Measurements from ENCODE around the gene HS1BP3. TPM values are rescaled to one million over a fixed set of nuclear protein-coding genes. Genes with fewer than 3 reads are reported as not detected.

Gene HS1BP3
- total RNA-seq, 1 experiment from 2014 or later = 26.4 TPM

DNA sequence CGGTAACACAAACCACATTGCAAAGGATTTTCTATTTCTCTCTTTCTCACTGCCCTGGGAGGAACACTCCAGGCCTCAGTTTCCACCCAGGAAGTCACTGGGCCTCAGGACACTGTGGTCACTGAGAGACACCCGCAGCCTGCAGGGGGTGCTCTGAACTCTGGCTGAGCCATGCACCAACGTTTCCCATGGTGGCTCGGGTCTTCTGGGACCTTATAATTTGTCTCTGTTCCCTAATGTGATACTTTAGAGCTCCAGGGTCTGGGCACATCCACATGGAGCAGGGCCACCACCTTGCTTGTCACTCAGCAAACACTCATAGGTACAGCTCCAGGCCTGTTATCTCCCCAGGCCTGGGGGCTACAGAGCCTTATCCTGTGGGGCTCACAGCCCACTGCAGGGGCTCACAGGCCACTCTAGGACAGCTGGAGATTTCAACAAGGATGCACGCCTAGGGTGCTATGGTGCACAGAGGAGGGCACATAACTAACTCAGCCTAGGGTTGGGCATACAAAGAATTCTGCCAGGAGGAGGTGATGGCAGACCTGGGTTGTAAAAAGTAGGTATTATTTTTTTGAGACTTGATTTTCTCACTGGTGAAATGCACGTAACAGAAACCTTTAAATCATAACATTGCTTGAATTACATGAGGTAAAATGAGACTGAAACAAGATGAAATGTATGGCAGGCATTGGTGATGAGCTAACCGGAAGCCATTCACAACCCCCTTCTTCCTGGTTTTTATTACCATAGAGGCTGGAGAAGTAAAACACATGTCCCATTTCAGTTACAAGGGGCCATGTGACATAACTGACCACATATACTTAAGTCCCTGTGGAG lies 3.0 kb upstream of the HS1BP3 start:
- H3K36me3 Mint-ChIP-seq (ENCODE audit: insufficient read depth, unreplicated experiment) = peaks cover 20% of the 10 kb centered on the region
- BruUV-seq (replicated peaks) = no TSS peak
- H3K4me1 Mint-ChIP-seq (ENCODE audit: low read depth, unreplicated experiment) = peaks cover 16% of the 10 kb centered on the region
- peaks cover 49% of the 10 kb centered on the region for H3K27me3 Mint-ChIP-seq (ENCODE audit: unreplicated experiment)
- no peak overlapping the region for H3K27ac Mint-ChIP-seq (ENCODE audit: unreplicated experiment)
- H3K4me3 Mint-ChIP-seq (ENCODE audit: low read depth, unreplicated experiment) = no peak overlapping the region
- TF ChIP-seq, protein P1, sequence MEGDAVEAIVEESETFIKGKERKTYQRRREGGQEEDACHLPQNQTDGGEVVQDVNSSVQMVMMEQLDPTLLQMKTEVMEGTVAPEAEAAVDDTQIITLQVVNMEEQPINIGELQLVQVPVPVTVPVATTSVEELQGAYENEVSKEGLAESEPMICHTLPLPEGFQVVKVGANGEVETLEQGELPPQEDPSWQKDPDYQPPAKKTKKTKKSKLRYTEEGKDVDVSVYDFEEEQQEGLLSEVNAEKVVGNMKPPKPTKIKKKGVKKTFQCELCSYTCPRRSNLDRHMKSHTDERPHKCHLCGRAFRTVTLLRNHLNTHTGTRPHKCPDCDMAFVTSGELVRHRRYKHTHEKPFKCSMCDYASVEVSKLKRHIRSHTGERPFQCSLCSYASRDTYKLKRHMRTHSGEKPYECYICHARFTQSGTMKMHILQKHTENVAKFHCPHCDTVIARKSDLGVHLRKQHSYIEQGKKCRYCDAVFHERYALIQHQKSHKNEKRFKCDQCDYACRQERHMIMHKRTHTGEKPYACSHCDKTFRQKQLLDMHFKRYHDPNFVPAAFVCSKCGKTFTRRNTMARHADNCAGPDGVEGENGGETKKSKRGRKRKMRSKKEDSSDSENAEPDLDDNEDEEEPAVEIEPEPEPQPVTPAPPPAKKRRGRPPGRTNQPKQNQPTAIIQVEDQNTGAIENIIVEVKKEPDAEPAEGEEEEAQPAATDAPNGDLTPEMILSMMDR (IDR thresholded peaks at IDR 0.05; ENCODE audit: unreplicated experiment) = no peak
- DNase-seq = no peak
- intact Hi-C loops (cut with micrococcal nuclease; ENCODE audit: unreplicated experiment) = no loop called here
- H3K9me3 Mint-ChIP-seq (ENCODE audit: low read depth, unreplicated experiment) = no peaks in the 10 kb centered on the region
- CTCF ChIA-PET = interaction anchor here (0.7 kb wide), 1 partner anchor 310 kb away, joined by 7 read pairs; no protein-coding TSS in a partner anchor

DNA sequence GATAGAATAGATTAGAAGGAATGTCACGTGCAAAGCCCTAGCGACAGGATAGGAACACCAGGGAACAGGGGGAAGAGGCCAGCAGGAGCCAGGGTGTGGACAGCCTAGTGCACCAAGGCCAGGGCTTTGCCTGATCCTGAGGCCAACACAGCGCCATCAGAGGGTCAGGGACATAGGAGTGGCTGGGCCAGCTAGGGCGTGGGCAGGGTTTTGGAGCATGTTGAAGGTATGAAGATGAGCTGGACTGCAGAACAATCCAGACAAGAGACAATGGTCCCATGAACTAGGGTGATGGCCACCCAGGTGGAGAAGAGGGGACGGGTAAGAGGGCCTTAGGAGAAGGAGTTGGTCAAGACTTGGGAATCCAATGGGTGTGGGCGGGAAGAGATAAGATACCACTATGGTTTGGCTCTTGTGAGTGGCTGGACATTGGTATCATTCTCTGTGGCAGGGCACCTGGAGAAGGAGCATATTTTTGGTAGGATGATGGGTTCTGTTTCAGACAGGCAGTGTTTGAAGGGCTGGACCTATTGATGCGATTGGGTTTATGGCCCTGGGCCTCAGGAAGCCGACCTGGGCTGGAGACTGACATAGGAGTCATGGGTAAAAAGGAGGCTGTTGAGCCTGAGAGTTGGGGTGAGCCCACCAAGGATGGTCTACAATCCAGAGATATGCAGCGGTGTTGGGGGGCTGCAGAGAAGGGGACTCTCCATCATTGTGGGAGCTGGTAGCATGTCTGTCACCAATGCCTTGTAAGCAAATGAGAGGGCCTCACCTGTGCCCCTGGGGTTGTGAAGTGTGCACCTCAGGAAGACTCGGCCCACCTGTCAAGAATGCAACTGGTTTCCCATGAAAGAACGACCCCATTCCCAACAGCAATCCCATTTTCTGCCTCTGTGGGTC lies 2.0 kb upstream of the HS1BP3 start:
- CTCF ChIA-PET = interaction anchor here (2.5 kb wide), 1 partner anchor 8 kb away, joined by 12 read pairs; no protein-coding TSS in a partner anchor
- intact Hi-C loops (cut with micrococcal nuclease; ENCODE audit: unreplicated experiment) = no loop called here
- no peak overlapping the region for H3K4me3 Mint-ChIP-seq (ENCODE audit: low read depth, unreplicated experiment)

DNA sequence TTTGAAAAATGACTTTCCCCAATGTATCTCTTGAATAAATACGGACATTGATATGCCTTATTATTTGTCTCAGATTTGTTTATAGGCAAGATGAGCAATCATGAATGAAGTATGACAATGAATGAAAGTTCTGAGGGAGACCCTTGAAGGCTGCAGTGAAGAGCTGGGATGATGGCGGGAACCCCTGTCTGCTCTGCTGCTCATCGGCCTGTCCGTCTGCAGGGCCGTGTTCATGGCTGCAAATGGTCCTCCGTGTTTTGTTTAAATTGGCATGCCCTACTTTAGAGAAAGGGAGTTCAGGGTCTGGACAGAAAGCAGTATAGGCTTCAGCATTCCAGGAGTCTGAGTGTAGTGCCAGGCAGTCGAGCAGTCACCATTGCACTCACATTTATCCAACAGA lies 1.2 kb upstream of the HS1BP3 start:
- Mint-ChIP-seq H3K36me3 (ENCODE audit: insufficient read depth, unreplicated experiment) (peaks cover 20% of the 10 kb centered on the region), H3K27ac (ENCODE audit: unreplicated experiment) (no peak overlapping the region), H3K4me1 (ENCODE audit: low read depth, unreplicated experiment) (peaks cover 23% of the 10 kb centered on the region), H3K27me3 (ENCODE audit: unreplicated experiment) (peaks cover 32% of the 10 kb centered on the region), H3K4me3 (ENCODE audit: low read depth, unreplicated experiment) (no peak overlapping the region), H3K9me3 (ENCODE audit: low read depth, unreplicated experiment) (no peaks in the 10 kb centered on the region)
- DNase-seq = no peak
- TF ChIP-seq, protein P1 (IDR thresholded peaks at IDR 0.05; ENCODE audit: unreplicated experiment) = no peak
- CTCF ChIA-PET = interaction anchor here (2.5 kb wide), 1 partner anchor 9 kb away, joined by 12 read pairs; no protein-coding TSS in a partner anchor
- BruUV-seq (replicated peaks) = no TSS peak
- intact Hi-C loops (cut with micrococcal nuclease; ENCODE audit: unreplicated experiment) = no loop called here

More for the DNA sequence above, 2.0 kb upstream of the HS1BP3 start:
- BruUV-seq (replicated peaks) = no TSS peak
- H3K27ac Mint-ChIP-seq (ENCODE audit: unreplicated experiment) = no peak overlapping the region
- peaks cover 23% of the 10 kb centered on the region for H3K4me1 Mint-ChIP-seq (ENCODE audit: low read depth, unreplicated experiment)
- TF ChIP-seq, protein P1 (IDR thresholded peaks at IDR 0.05; ENCODE audit: unreplicated experiment) = no peak
- no peaks in the 10 kb centered on the region for H3K9me3 Mint-ChIP-seq (ENCODE audit: low read depth, unreplicated experiment)
- DNase-seq = no peak
- H3K27me3 Mint-ChIP-seq (ENCODE audit: unreplicated experiment) = peaks cover 39% of the 10 kb centered on the region
- H3K36me3 Mint-ChIP-seq (ENCODE audit: insufficient read depth, unreplicated experiment) = peaks cover 20% of the 10 kb centered on the region

DNA sequence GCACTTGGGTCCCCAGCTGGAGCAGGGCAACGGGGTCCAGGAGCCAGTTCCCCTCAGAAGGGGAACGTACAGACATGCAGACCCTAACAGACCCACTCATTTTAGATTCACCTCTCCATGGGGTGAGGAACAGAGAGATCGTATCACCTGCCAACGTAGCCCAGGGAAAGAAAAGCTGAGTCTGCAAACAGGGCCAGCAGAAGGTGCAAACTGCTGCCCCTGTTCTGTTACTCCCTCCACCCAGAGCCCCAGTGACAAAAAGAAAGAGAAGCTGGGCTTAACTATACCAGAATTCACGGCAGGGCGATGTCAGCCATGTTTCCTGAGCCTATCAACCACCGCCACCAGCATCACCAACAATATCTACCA lies 817 bp upstream of the HS1BP3 start:
- Mint-ChIP-seq H3K27me3 (ENCODE audit: unreplicated experiment) (peaks cover 27% of the 10 kb centered on the region), H3K4me3 (ENCODE audit: low read depth, unreplicated experiment) (peak overlapping the region; percentile 82), H3K36me3 (ENCODE audit: insufficient read depth, unreplicated experiment) (peaks cover 20% of the 10 kb centered on the region), H3K4me1 (ENCODE audit: low read depth, unreplicated experiment) (peaks cover 23% of the 10 kb centered on the region), H3K9me3 (ENCODE audit: low read depth, unreplicated experiment) (no peaks in the 10 kb centered on the region), H3K27ac (ENCODE audit: unreplicated experiment) (peak overlapping the region; percentile 59)
- intact Hi-C loops (cut with micrococcal nuclease; ENCODE audit: unreplicated experiment) = no loop called here
- no TSS peak for BruUV-seq (replicated peaks)
- CTCF ChIA-PET = interaction anchor here (0.9 to 2.5 kb wide), 9 partner anchors 10 to 272 kb away, joined by 3 to 12 read pairs (median 6); no protein-coding TSS in a partner anchor
- no peak for DNase-seq
- TF ChIP-seq, protein P1 (IDR thresholded peaks at IDR 0.05; ENCODE audit: unreplicated experiment) = no peak
